GM19372 (cell line): ENCODE data around the gene GSC.
"Not testable (repeated sequence)": the region's sequence is repeated elsewhere in the genome, so short reads cannot be mapped to it uniquely, and the experiment has no call there.

Experiments used
- ATAC-seq: cut with Tn5 transposase; IDR thresholded peaks from one replicate; pipeline ENCODE4 v1.9.1; 2021; ENCODE audit warnings: mild to moderate bottlenecking, low read depth, moderate library complexity; ENCODE audit not compliant: unreplicated experiment

GSC gene

GRCh38 chr14:94747739-94748138 lies 22.2 kb downstream of the GSC start:
- no peak for ATAC-seq

- ATAC-seq = not testable (repeated sequence)
Measured at GRCh38 chr14:94747153-94747552, 22.8 kb downstream of the GSC start.

- ATAC-seq = no peak
Measured at GRCh38 chr14:94746131-94746530, 23.8 kb downstream of the GSC start.

- no peak for ATAC-seq
Measured at GRCh38 chr14:94738751-94739150, 31.2 kb downstream of the GSC start.

GRCh38 chr14:94738097-94738496 lies 31.8 kb downstream of the GSC start:
- ATAC-seq = no peak

GRCh38 chr14:94728950-94729349 lies 41.0 kb downstream of the GSC start:
- no peak for ATAC-seq

- ATAC-seq = not testable (repeated sequence)
Measured at GRCh38 chr14:94728440-94728839, 41.5 kb downstream of the GSC start.

- ATAC-seq = not testable (repeated sequence)
Measured at GRCh38 chr14:94726649-94727048, 43.3 kb downstream of the GSC start.

- no peak for ATAC-seq
Measured at GRCh38 chr14:94724993-94725392, 44.9 kb downstream of the GSC start.

- no peak for ATAC-seq
Measured at GRCh38 chr14:94722397-94722796, 47.5 kb downstream of the GSC start.
